ENCODE data around the gene LIX1. TPM values are rescaled to one million over a fixed set of nuclear protein-coding genes. Genes with fewer than 3 reads are reported as not detected.

LIX1 gene
- total RNA-seq, 4 donors from 2014 or later, result under 0.01 TPM; not detected in 2

DNA sequence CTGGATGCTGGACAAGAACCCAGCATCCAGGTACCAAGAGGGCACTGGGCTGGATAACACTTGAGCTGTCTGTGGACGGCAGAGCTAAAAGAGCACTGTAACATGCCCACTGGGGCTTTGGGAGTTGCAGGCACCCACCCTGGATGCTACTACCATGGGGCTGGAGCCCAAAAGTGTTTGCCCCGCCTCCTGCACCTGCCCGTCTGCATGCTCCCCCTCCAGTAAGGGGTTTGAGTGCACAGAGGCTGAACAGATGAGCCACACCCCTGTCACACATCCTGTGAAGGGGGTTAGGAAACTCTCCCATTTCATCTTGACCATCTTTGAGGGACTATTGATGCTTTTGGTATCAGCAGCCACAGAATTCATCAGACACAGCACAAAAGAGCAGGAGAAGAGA is 69.0 kb downstream of the LIX1 start:
- no peaks in the 10 kb centered on the region for H3K9me3 ChIP-seq
- 80 to 92% methylated on average over 3 of the region's 3 CpGs for WGBS, 2 donors
- H3K27ac ChIP-seq, result no peak overlapping the region
- no peaks in the 10 kb centered on the region for H3K4me1 ChIP-seq
- H3K4me3 ChIP-seq, result no peak overlapping the region
- TF ChIP-seq POLR2A (IDR thresholded peaks at IDR 0.05) (no peak), EP300 (IDR thresholded peaks at IDR 0.05) (no peak)
- TF ChIP-seq, protein P1, sequence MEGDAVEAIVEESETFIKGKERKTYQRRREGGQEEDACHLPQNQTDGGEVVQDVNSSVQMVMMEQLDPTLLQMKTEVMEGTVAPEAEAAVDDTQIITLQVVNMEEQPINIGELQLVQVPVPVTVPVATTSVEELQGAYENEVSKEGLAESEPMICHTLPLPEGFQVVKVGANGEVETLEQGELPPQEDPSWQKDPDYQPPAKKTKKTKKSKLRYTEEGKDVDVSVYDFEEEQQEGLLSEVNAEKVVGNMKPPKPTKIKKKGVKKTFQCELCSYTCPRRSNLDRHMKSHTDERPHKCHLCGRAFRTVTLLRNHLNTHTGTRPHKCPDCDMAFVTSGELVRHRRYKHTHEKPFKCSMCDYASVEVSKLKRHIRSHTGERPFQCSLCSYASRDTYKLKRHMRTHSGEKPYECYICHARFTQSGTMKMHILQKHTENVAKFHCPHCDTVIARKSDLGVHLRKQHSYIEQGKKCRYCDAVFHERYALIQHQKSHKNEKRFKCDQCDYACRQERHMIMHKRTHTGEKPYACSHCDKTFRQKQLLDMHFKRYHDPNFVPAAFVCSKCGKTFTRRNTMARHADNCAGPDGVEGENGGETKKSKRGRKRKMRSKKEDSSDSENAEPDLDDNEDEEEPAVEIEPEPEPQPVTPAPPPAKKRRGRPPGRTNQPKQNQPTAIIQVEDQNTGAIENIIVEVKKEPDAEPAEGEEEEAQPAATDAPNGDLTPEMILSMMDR (IDR thresholded peaks at IDR 0.05), result no peak
- H3K27me3 ChIP-seq, result no peaks in the 10 kb centered on the region
- H3K36me3 ChIP-seq, result no peaks in the 10 kb centered on the region
- DNase-seq (ENCODE audit: low spot score in 2 of 2), result no peak

DNA sequence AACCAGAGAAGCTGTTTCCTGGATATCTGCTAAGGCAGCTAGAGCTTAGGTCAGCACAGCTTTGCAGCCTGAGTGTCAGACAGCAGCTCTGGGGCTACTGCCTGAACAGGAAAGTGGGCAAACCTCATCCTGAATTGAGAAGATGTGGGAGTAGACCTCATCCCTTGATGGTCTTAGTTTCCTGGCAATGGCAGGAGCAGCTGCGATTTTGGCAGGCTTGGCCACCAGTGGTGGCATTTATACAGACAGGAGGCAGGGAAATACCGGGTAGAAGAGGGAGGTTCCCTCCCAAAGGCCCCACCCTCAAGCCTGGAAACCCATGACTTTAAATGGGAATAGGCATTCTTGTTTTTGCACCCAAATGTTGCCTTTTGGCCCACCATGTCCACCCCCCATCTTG is 69.7 kb downstream of the LIX1 start:
- TF ChIP-seq, protein P1 (IDR thresholded peaks at IDR 0.05), result no peak
- no peak for TF ChIP-seq EP300 (IDR thresholded peaks at IDR 0.05)
- no peak for TF ChIP-seq POLR2A (IDR thresholded peaks at IDR 0.05)
- DNase-seq (ENCODE audit: low spot score in 2 of 2), result no peak
- H3K4me1 ChIP-seq, result no peaks in the 10 kb centered on the region
- H3K27ac ChIP-seq, result no peak overlapping the region
- no peaks in the 10 kb centered on the region for H3K27me3 ChIP-seq
- no peaks in the 10 kb centered on the region for H3K36me3 ChIP-seq
- no peak overlapping the region for H3K4me3 ChIP-seq
- H3K9me3 ChIP-seq, result no peaks in the 10 kb centered on the region
- WGBS, 2 donors, result 80 to 88% methylated on average over 2 of the region's 2 CpGs

DNA sequence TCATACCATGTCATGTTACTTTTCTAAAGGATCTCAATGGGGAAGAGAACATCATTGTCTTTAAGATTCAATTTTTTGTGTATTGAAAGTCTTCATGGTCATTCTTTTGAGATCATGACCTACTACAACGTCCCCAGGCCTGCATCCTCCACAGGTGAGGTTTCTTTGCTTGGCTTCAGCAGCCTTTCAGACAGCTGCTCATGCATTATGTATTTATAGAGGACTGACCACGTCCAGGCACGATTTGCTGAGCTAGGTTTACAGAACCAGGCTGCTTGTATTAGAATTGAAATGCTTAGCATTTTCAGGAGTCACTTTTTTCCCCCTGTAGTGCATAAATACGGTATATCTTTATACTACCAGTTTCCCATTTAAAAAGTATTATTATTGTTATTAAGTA is 70.4 kb downstream of the LIX1 start:
- DNase-seq (ENCODE audit: low spot score in 2 of 2), result no peak
- no peaks in the 10 kb centered on the region for H3K4me1 ChIP-seq
- no peaks in the 10 kb centered on the region for H3K36me3 ChIP-seq
- no peaks in the 10 kb centered on the region for H3K27me3 ChIP-seq
- TF ChIP-seq EP300 (IDR thresholded peaks at IDR 0.05) (no peak), POLR2A (IDR thresholded peaks at IDR 0.05) (no peak)
- TF ChIP-seq, protein P1 (IDR thresholded peaks at IDR 0.05), result no peak
- no peak overlapping the region for H3K27ac ChIP-seq
- H3K4me3 ChIP-seq, result no peak overlapping the region
- H3K9me3 ChIP-seq, result no peaks in the 10 kb centered on the region
- 68 to 75% methylated on average over 4 of the region's 4 CpGs for WGBS, 2 donors

DNA sequence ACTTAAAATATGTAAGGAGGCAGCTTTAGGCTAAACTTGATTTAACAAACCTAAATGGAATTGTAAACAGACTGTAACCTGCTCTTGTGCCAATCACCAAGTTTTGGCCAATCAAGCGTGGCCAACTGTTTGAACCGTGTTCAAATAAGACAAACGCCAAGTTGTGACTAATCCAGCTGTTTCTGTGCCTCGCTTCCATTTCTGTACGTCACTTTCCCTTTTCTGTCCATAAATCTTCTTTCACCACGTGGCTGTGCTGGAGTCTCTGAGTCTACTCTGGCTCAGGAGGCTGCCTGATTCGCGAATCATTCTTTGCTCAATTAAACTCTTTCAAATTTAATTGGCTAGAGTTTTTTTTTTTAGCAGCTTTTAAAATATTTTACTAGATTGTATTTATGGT is 71.3 kb downstream of the LIX1 start:
- Histone ChIP-seq H3K27ac (no peak overlapping the region), H3K4me3 (no peak overlapping the region), H3K4me1 (no peaks in the 10 kb centered on the region), H3K36me3 (no peaks in the 10 kb centered on the region), H3K27me3 (no peaks in the 10 kb centered on the region), H3K9me3 (no peaks in the 10 kb centered on the region)
- no peak for DNase-seq (ENCODE audit: low spot score in 2 of 2)
- 64 to 71% methylated on average over 8 of the region's 8 CpGs for WGBS, 2 donors
- TF ChIP-seq, protein P1 (IDR thresholded peaks at IDR 0.05), result no peak
- TF ChIP-seq POLR2A (IDR thresholded peaks at IDR 0.05), result no peak
- no peak for TF ChIP-seq EP300 (IDR thresholded peaks at IDR 0.05)

DNA sequence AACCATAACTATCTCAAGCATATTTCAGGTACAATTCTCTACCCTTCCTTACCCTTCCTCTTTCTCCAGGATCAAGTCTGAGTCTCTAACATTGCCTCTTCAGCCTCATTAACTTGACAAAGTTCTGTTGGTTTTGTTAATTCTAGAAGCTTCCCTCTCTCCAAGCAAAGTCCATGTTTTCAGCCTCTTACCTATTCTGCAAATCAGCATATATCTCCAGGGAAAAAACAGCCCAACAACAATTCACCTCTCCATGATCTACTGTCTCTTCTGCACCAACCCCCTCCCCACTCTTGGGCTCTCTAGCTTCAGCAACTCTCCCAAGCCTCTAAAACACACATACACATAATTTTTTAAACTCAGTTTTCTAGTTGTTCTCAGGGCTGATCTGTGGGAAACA is 72.2 kb downstream of the LIX1 start:
- Histone ChIP-seq H3K36me3 (no peaks in the 10 kb centered on the region), H3K4me1 (no peaks in the 10 kb centered on the region), H3K27me3 (no peaks in the 10 kb centered on the region), H3K27ac (no peak overlapping the region), H3K4me3 (no peak overlapping the region), H3K9me3 (no peaks in the 10 kb centered on the region)
- no peak for DNase-seq (ENCODE audit: low spot score in 2 of 2)
- TF ChIP-seq EP300 (IDR thresholded peaks at IDR 0.05) (no peak), POLR2A (IDR thresholded peaks at IDR 0.05) (no peak)
- TF ChIP-seq, protein P1 (IDR thresholded peaks at IDR 0.05), result no peak
